22Rv1 (cell line): ENCODE measurements around the gene FIBCD1.

ENCODE experiments used
- H3K27ac ChIP-seq: fragments of 450-650 bp; 2 replicates; pipeline ENCODE4 v1.5.1; 2017
- CTCF ChIP-seq: fragments of 450-650 bp; IDR thresholded peaks from 2 replicates; pipeline ENCODE4 v1.5.1; 2017; ENCODE audit warnings: mild to moderate bottlenecking
- ZFX ChIP-seq: fragments of 450-650 bp; IDR thresholded peaks from 2 replicates; pipeline ENCODE4 v1.6.1; 2017; ENCODE audit warnings: antibody characterized with exemption, borderline replicate concordance

FIBCD1 gene

GRCh38 chr9:130933114-130934046 lies 5.7 kb downstream of the FIBCD1 start:
- H3K27ac ChIP-seq, result no peak overlapping the region

DNA sequence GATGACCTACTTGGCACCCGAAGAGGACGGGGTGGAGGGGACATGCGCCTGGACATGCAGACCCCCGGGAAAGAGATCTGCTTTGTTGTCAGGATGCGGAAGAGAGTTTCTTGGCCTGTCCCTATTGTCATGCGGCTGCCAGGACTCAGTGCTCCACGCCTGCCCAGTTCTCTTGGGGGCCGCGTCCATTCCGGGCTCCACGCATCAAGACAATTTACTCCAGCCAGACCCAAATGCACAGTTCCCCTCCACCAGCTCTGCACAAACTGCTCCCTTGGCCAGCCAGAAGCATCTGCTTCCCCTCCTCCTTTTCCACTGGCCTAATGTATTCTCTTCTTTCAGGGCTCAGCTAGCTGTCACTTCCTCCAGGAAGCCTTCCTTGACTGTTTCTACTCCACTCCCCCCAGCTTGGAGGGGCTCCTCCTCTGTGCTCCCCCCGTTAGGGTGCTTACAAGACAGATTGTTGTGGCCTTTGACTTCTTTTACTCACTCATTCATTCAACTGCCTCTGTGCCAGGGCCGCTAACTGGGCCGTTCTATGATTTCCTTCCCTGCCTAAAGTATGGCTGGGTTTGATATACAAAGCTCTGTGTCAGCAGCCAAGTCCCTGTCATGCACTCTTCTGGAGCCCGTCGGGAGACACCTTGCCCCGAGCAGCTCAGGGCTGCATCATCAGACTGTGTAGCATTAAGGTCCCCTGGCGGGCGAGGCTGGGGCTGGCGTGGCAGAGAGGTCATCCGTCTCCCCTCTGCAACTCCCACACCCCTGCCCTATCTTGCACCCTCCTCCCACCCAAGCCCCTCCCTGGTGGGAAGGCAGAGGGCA lies 6.6 kb downstream of the FIBCD1 start:
- H3K27ac ChIP-seq, result no peak overlapping the region
- TF ChIP-seq CTCF (no peak), ZFX (no peak)

More at GRCh38 chr9:130933114-130934046, 5.7 kb downstream of the FIBCD1 start:
- no peak for TF ChIP-seq ZFX
- TF ChIP-seq CTCF, result no peak

- TF ChIP-seq ZFX (no peak), CTCF (no peak)
- H3K27ac ChIP-seq, result no peak overlapping the region
These were observed 7.4 kb downstream of the FIBCD1 start for GRCh38 chr9:130931508-130932254.

DNA sequence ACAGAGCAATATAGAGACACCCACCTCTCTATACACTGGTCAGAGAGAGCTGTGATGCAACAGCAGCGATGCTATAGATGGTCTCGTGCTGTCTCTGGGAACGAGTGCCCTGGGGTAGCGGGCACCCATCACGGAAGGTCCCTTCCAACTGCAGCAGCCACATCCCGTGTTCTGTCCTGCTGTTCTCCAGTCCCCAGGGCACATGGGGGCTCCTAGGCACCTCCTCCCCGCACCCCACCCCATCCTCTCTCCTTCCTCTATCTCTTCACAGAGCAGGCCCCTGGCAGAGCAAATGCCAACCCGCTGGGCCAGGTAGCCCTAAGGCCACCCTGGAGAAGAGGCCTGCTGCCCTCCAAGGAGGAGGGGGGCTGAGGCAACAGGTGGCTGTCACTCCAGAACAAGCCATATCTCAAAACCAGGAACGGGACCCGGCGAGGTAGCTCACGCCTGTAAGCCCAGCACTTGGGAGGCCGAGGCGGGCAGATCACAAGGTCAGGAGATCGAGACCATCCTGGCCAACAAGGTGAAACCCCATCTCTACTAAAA lies 8.2 kb downstream of the FIBCD1 start:
- no peak for TF ChIP-seq ZFX
- TF ChIP-seq CTCF, result no peak
- H3K27ac ChIP-seq, result no peak overlapping the region

DNA sequence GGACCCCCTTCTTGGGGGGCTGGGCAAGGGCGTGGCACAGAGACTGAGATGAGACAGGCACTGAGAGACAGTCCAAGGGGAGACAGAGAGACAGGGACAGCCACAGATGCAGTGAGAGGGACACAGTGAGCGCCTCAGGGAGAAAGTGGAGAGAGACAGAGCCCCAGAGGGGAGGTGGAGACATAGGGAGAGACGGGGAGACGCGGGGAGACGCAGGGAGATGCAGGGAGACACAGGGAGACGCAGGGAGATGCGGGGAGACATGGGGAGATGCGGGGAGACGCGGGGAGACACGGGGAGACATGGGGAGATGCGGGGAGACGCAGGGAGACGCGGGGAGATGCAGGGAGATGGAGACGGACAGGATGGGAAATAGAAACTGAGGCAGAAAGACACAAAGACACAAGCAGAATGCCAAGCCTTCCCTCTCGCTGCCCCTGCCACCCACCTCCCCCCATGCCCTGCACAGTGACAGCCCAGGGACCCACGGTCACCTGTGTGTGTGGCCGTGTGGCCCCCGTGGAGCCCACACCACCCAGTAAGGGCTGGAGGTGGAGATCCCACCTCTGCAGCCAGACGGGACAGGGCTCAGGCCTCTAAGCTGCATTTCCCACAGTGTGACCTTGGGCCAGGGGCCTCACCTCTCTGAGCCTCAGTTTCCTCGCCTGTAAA lies 8.8 kb downstream of the FIBCD1 start:
- TF ChIP-seq CTCF, result no peak
- no peak for TF ChIP-seq ZFX
- H3K27ac ChIP-seq, result no peak overlapping the region

DNA sequence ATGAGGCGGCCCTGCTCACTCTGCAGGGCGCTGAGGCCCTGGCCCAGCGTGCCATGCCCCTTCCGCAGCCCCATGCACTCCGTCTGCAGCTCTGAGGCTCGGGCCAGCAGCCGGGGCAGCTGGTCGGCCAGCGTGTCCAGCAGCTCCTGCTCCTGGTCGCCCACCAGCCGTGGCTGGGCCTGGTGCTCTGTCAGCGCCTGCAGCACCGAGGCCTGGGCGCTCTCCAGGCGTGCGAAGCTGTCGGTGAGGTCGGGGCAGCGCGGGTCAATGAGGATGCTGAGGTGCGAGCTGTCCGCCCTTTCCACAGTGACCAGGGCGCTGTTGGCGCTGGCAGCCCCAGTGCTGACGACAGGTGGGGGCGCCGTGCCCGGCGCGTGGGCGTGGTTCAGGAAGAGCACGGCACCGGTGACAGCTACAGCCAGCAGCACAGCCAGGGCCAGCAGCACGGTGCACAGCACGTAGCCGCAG lies 9.4 kb downstream of the FIBCD1 start:
- no peak overlapping the region for H3K27ac ChIP-seq
- no peak for TF ChIP-seq CTCF
- no peak for TF ChIP-seq ZFX
